ENCODE measurements around the gene SLC49A4. TPM values are rescaled to one million over a fixed set of nuclear protein-coding genes. Genes with fewer than 3 reads are reported as not detected.

The SLC49A4 gene
- total RNA-seq, 1 donor from 2014 or later = 13.2 TPM

GRCh38 chr3:122907471-122907870 is 112.6 kb downstream of the SLC49A4 start:
- DNase-seq = no peak

DNA sequence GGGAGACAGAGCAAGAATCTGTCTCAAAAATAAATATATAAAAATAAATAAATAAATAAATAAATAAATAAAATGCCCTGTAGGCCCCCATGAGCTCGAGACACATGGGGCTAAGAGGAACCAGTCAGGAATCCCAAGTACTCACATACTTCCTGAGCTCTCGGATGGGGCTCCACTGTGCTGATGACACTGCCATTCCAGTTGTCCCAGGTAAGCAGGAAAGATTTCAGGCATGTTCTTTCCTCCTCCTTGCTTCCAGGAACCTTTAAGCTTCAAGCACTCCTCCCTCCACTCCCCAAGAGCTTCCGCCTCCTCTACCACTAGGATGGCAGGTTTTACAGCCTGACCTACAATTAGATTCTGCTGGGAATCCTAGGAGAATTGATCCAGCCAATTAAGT is 113.4 kb downstream of the SLC49A4 start:
- no peak for DNase-seq

- no peak for DNase-seq
Measured at GRCh38 chr3:122911901-122912300, 117.0 kb downstream of the SLC49A4 start.

DNA sequence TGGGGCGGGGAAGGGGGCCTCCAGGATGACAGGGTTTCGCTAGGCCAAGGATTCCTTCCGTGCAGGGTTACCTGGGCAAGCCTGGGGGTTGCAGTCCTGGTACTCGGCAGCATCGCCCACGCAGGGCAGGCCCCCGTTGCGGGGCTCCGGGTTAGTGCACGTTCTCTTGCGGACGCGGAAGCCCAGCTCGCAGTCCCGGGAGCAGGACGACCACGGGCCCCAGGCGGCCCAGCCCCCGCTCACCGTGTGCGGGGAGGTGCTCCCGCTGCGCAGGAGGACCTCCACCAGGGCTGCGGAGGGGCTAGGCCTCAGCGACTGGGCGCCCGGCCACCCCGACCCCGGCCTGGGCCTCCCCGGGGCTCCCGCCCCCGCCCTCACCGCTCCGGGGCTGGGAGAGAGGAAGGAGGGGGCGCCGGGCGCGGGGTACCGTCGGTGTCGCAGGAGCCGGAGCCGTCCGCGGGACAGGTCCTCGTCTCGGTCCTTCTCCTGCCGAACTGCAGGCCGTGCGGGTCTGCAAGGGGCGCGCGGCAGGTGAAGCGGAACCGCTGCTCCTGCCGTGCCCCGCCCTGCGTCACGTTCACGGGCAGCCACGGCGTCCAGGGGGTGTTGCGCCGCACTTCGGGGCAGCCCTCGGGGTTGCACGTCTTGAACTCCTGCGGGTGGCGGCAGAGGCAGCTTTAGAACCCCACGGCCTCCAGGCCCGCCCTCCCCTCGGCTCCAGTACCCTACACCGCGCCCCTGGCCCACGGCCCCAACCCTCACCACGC is 118.1 kb downstream of the SLC49A4 start:
- DNase-seq = no peak

DNA sequence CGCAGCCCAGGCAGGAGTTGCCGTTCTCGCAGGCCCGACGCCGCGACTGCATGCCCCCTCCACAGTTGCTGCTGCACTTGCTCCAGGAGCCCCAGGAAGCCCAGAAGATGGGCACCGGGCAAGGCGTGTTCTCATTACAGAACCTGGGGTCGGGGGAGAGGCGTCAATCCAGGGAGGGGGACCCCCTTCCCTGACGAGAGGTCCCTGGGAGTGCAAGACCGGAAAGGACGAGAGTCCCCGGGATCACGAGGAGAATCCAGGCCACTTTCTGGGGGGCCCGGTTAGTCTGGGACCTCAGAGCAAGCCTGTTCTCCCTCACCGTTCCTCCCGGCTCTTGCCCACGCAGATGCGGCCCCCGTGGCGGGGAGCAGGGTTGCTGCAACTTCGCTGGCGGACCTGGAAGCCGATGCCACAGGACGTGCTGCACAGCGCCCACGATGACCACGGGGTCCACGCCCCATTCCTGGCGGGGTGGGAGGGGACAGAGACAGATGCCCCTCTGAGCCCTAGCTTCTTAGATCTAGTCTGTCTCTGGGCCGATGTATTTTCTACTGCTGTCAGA is 118.8 kb downstream of the SLC49A4 start:
- no peak for DNase-seq

- DNase-seq = no peak
Measured at GRCh38 chr3:122915300-122916055, 120.6 kb downstream of the SLC49A4 start.

DNA sequence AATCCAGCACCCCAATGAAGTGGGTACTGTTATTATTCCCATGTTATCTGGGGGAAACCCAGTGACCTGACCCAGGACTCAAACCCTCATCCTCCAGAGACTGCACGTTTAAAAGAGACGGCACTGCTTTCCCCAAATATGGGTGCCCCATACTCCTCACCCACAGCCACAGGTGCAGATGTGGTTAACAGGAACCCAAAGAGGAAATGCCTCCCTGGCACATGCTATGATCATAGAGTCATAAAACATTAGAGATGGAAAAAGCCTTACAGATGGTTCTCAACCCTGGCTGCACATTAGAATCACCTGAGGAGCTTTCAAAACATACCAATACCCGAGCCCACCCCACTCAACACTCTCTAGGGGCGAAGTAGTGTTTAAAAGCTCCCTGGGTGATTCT is 121.2 kb downstream of the SLC49A4 start:
- DNase-seq = no peak

GRCh38 chr3:122916580-122916979 is 121.7 kb downstream of the SLC49A4 start:
- DNase-seq = no peak

DNA sequence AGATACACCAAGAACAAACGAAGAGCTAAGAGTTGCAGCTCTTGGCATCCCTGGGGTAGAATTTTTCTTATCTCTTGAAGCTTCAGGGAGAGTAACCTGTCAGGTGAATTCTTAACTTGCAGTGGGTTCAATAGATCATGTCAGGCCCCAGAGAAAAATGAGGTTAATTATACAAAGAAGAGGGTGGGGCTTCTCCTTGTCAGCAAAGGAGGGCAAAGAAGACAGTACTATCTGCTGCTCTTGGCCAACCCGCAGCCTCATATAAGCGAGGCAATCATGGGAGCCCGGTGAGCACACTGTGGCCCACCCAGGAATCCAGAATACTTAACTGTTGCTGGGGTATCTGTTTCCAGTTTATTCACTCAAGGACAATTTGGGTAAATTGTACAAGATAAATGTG is 122.5 kb downstream of the SLC49A4 start:
- DNase-seq = no peak

DNA sequence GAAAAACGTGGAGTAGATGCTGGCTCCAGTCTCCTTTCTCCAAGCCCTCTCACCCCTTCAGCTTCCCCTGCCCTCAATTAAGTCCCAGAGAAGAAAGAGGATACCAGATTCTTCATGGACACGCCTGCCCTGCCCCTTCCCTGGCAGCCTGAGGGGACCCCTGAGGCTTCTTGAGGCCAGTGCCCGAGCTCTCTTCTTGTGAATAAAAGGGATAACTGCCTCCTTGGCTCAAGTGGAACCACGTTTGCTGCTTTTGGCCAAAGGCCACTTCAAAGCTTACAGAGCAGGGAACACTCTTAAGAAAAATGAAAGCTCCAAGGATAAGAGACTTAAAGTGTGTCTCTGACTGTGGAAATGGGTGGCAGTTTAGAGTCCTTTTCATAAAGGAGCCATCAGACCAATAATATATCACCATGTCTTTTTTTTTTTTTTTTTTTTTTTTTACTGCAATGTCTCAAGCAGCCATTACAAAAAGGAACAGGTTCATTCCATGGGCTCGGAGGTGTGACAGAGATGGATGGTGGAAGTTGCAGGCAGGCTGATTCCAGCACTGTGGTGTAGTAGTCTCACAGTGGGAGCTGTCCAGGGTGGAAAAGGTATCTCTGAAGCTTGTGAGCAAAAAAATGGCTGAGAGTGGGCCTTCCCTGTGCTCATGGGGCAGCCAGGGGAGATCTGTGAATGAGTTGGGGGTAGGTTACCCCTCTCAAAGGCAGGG is 123.9 kb downstream of the SLC49A4 start:
- DNase-seq = no peak

- DNase-seq = no peak
Measured at GRCh38 chr3:122919291-122919610, 124.4 kb downstream of the SLC49A4 start.

- DNase-seq = no peak
Measured at GRCh38 chr3:122920986-122921385, 126.1 kb downstream of the SLC49A4 start.

DNA sequence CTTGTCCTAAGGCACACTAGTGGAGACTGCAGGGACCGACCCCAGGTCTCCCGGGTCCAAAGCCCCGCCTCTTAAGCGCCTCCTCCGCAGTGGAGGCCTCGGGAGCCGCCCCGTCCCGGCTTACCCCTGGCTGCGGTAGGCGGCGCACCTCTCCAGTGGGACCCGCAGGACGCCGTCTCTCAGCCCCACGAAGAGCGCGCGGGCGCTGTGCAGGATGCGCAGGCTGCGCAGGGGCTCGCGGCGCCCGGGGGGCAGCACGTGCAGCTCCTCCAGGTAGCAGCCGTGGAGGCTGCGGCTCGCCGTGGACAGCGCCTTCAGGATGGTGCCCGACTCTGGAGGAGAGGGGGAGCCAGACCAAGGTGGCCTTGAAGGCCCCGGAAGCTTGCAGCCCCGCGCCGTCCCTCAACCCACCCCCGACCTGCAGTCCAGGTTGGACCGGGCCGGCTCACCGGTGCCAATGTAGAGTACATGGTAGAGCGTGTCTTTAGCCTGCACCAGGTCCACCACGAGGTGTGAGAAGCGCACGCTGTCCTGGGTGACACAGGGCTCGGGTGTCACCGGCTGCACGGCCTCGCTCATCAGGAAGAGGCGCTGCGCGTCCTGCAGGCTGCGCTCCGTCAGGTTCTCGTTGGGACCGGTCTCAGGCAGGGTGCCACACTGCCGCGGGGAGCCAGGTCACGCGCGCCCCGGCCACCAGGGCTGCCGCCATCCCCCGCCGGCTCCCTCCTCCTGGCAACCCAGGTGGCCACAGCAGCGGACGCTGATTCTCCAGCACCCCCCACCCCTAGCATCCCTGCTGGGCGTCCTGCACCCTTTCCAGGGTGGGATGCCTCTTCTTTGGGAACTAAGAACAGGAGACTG is 127.2 kb downstream of the SLC49A4 start:
- no peak for DNase-seq

GRCh38 chr3:122923611-122924010 is 128.7 kb downstream of the SLC49A4 start:
- no peak for DNase-seq

DNA sequence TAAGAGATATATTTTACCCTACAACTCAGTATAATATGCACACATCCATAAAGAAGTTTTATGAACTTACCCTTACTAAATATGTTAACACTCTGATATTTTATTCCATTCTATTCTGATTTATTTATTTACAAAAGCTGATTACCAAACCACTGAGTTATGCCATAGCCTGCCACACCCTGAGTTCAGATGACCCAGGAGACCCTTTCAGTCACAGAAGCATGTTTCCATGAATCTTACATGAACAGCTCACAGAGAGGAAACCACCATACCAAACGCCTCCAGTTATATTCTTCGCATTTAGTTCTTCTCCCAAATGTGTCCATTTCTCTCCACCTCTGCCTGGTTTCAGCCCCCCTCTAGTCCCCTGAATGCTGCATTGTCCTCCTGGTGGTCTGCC is 129.2 kb downstream of the SLC49A4 start:
- no peak for DNase-seq

GRCh38 chr3:122925756-122926155 is 130.9 kb downstream of the SLC49A4 start:
- no peak for DNase-seq

DNA sequence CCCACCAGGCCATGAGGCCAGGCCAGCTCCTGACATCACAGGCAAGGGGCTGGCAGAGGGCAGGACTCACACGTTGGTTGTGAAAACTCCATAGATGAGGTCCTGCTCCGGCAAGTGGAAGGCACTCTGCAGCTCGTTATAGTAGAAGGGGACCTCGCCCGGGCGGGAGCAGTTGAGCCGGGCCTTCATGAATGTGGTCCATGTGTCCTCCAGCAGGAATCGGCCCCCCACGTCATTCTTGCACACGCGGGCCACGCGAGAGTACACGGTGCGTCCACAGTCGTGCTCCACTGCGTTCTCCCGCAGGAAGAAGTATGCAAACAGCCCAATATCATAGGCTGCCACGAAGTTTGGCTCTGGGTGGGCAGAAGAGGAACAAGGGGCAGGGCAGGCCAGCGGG is 131.5 kb downstream of the SLC49A4 start:
- DNase-seq = no peak

GRCh38 chr3:122926811-122927210 is 131.9 kb downstream of the SLC49A4 start:
- DNase-seq = no peak

- DNase-seq = no peak
Measured at GRCh38 chr3:122927726-122928125, 132.9 kb downstream of the SLC49A4 start.

DNA sequence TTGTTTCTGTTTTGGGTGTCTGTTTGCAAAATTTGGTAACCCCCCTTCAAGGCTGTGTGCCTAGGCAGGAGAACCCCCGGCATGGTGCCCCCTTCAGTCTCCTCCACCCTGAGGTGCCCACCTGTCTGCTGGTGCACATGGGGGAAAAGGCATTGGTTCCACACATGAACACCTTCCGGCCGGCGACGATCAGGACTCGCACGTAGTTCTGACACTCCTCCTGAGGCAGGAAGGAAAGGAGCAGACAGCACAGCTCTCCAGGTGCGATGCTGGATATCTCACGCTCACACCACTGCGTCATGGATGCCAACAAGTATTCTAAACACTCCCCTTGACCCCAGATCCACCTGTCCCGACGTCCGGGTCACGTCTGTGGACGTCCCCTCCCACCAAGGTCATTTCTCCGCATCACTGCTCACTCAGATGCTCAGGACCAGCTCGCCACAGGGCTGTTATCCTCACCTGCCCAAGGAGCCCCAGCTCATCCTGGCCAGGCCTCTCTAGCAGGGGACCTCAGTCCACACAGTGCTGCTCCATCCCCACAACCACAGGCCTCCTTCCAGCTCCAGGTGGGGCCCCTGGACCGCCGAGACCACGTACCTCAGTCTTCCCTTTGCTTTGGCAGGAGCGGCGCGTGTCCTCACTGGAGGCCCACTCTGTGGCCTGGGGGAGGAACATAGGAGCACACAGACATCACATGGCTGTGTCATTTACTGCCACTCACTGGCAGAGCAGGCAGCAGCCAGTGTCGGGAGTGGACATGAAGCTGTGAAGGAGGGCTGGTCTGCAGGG is 133.7 kb downstream of the SLC49A4 start:
- no peak for DNase-seq
